Measurements from ENCODE around the gene CCDC87. TPM values are rescaled to one million over a fixed set of nuclear protein-coding genes. Genes with fewer than 3 reads are reported as not detected.
"Not testable (repeated sequence)": the region's sequence is repeated elsewhere in the genome, so short reads cannot be mapped to it uniquely, and the experiment has no call there.

Gene CCDC87
- polyA plus RNA-seq (2013, experiment 1 of 2) = 0.21 TPM
- polyA plus RNA-seq (2013, experiment 2 of 2) = 0.15 TPM

DNA sequence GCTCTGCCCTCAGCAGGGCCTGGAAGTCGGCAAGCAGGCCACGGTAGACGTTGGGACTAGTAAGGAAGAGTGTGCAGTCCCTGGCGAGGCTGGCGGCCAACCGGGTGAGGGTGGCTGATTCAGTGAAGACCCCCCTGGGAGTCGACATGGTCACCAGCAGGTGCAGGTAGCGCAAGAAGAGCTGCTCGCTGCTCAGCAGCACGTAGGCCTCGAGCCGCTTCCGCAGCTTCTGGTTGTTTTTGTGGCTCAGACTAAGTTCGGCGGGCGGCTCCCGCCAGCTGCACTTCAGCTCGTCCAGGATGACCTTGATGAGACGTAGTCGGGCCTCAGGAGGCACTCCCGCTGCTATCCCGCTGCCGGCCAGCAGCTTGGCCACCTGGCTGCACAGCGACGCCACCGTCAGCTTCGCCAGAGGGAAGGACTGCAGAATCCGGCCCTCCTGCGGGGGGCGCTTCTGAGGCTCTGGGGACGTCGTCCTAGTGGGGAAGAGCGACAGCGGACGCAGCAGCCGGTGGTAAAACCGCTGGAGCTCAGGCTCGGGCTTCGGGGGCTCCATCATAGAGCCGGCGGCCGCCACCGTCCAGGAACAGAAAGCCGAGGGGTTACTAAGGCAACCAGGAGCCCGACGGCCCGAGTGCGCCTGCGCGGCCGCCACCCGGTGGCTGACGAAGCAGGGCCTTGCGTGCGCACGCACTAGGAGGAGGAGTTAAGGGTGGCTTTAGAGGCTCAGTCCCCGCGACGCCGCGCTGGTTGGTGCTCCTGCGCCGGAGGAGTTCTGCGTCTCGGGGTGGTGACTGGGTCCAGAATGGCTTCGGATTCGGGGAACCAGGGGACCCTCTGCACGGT is at the start of gene CCDC87, which contains the start of gene CCS:
Gene CCDC87 (minus strand): TSS at position 607 of the 846 bp plus-strand sequence. CDS start 48 bp downstream, at position 559.
Gene CCS (plus strand): TSS at position 729 of the 846 bp plus-strand sequence. CDS start 77 bp downstream, at position 806.
- H3K27me3 ChIP-seq (ENCODE audit: insufficient read depth, low read length, poor library complexity) = no peaks in the 10 kb centered on the region
- H3K27ac ChIP-seq (ENCODE audit: low read depth, low read length) = no peak within 1 kb of the TSS
- no peaks in the 10 kb centered on the region for H3K4me1 ChIP-seq (ENCODE audit: control insufficient read depth, low read depth, low read length)
- no peak within 1 kb of the TSS for H3K4ac ChIP-seq (ENCODE audit: low read depth, low read length)
- H3K23ac ChIP-seq (ENCODE audit: low read length) = peak within 1 kb of the TSS; percentile 45
- peak within 1 kb of the TSS; percentile 49 for H3K4me3 ChIP-seq (ENCODE audit: low read length)
- H3K4me2 ChIP-seq (ENCODE audit: low read length) = peak within 1 kb of the TSS; percentile 69
- H3K36me3 ChIP-seq (ENCODE audit: control insufficient read depth, insufficient read depth, low read length) = no peaks in the 10 kb centered on the region
- H2BK120ac ChIP-seq (ENCODE audit: low read depth, low read length) = no peak within 1 kb of the TSS
- no peak within 1 kb of the TSS for H2AK5ac ChIP-seq (ENCODE audit: low read length)
- no peak within 1 kb of the TSS for H3K18ac ChIP-seq (ENCODE audit: low read length)
- H3K79me2 ChIP-seq (ENCODE audit: control insufficient read depth, insufficient read depth, low read length) = no peaks in the 10 kb centered on the region
- H3K9ac ChIP-seq (ENCODE audit: low read length) = peak within 1 kb of the TSS; percentile 86
- H2BK15ac ChIP-seq (replicated peaks; ENCODE audit: low read depth) = no peak within 1 kb of the TSS
- H4K5ac ChIP-seq (ENCODE audit: low read length) = no peak within 1 kb of the TSS
- WGBS (ENCODE audit: extremely low coverage, insufficient coverage, low lambda C conversion rate) = no CpG with 5 or more reads among the region's 68 CpGs
- H4K8ac ChIP-seq (ENCODE audit: low read depth, low read length) = no peak within 1 kb of the TSS
- peak within 1 kb of the TSS; percentile 92 for H3K56ac ChIP-seq (ENCODE audit: low read length)
- H2BK5ac ChIP-seq (ENCODE audit: low read length) = no peak within 1 kb of the TSS
- DNase-seq = peak; percentile 97
- no peaks in the 10 kb centered on the region for H3K79me1 ChIP-seq (ENCODE audit: low read length)

- no peak for DNase-seq
- no CpG with 5 or more reads among the region's 3 CpGs for WGBS (ENCODE audit: extremely low coverage, insufficient coverage, low lambda C conversion rate)
- no peak overlapping the region for H4K5ac ChIP-seq (ENCODE audit: low read length)
- peaks cover 81% of the 10 kb centered on the region for H3K79me2 ChIP-seq (ENCODE audit: control insufficient read depth, insufficient read depth, low read length)
- peaks cover 5% of the 10 kb centered on the region for H3K4me1 ChIP-seq (ENCODE audit: control insufficient read depth, low read depth, low read length)
- H3K9ac ChIP-seq (ENCODE audit: low read length) = no peak overlapping the region
- no peak overlapping the region for H3K56ac ChIP-seq (ENCODE audit: low read length)
- peaks cover 8% of the 10 kb centered on the region for H3K79me1 ChIP-seq (ENCODE audit: low read length)
- no peak overlapping the region for H2BK5ac ChIP-seq (ENCODE audit: low read length)
- no peak overlapping the region for H4K8ac ChIP-seq (ENCODE audit: low read depth, low read length)
- H3K23ac ChIP-seq (ENCODE audit: low read length) = no peak overlapping the region
- no peak overlapping the region for H3K4ac ChIP-seq (ENCODE audit: low read depth, low read length)
- no peak overlapping the region for H3K4me3 ChIP-seq (ENCODE audit: low read length)
- no peak overlapping the region for H2BK120ac ChIP-seq (ENCODE audit: low read depth, low read length)
- H2BK15ac ChIP-seq (replicated peaks; ENCODE audit: low read depth) = no peak overlapping the region
- no peaks in the 10 kb centered on the region for H3K27me3 ChIP-seq (ENCODE audit: insufficient read depth, low read length, poor library complexity)
- H3K27ac ChIP-seq (ENCODE audit: low read depth, low read length) = no peak overlapping the region
- no peak overlapping the region for H3K18ac ChIP-seq (ENCODE audit: low read length)
- peak overlapping the region; percentile 31 for H3K4me2 ChIP-seq (ENCODE audit: low read length)
- no peak overlapping the region for H2AK5ac ChIP-seq (ENCODE audit: low read length)
- peaks cover 11% of the 10 kb centered on the region for H3K36me3 ChIP-seq (ENCODE audit: control insufficient read depth, insufficient read depth, low read length)
Observed at GRCh38 chr11:66641834-66642233, 49.0 kb upstream of the CCDC87 start.

DNA sequence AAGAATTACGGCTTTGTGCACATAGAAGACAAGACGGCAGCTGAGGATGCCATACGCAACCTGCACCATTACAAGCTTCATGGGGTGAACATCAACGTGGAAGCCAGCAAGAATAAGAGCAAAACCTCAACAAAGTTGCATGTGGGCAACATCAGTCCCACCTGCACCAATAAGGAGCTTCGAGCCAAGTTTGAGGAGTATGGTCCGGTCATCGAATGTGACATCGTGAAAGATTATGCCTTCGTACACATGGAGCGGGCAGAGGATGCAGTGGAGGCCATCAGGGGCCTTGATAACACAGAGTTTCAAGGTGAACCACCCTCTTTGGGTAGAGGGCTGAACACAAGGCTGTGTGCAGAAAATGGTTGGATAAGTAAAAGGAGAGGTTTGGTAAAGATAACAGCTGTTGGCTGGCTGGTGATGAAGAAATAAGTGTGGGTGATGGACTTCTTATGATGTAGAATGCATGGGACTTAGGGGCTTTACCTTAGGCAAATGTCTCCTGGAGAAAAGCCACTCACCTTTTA is 47.0 kb upstream of the CCDC87 start:
- Histone ChIP-seq H3K9ac (ENCODE audit: low read length) (peak overlapping the region; percentile 64), H3K79me2 (ENCODE audit: control insufficient read depth, insufficient read depth, low read length) (peaks cover 71% of the 10 kb centered on the region), H3K4me2 (ENCODE audit: low read length) (peak overlapping the region; percentile 60), H3K56ac (ENCODE audit: low read length) (peak overlapping the region; percentile 9)
- not testable (repeated sequence) for H2BK5ac ChIP-seq (ENCODE audit: low read length); DNase-seq; H3K4me1 ChIP-seq (ENCODE audit: control insufficient read depth, low read depth, low read length); H3K18ac ChIP-seq (ENCODE audit: low read length); H3K27me3 ChIP-seq (ENCODE audit: insufficient read depth, low read length, poor library complexity); H2BK120ac ChIP-seq (ENCODE audit: low read depth, low read length); H3K4me3 ChIP-seq (ENCODE audit: low read length); H4K8ac ChIP-seq (ENCODE audit: low read depth, low read length); H3K23ac ChIP-seq (ENCODE audit: low read length); H3K4ac ChIP-seq (ENCODE audit: low read depth, low read length); H2AK5ac ChIP-seq (ENCODE audit: low read length); H3K27ac ChIP-seq (ENCODE audit: low read depth, low read length); H2BK15ac ChIP-seq (replicated peaks; ENCODE audit: low read depth); H3K79me1 ChIP-seq (ENCODE audit: low read length); H3K36me3 ChIP-seq (ENCODE audit: control insufficient read depth, insufficient read depth, low read length); H4K5ac ChIP-seq (ENCODE audit: low read length)
- WGBS (ENCODE audit: extremely low coverage, insufficient coverage, low lambda C conversion rate) = no CpG with 5 or more reads among the region's 10 CpGs

DNA sequence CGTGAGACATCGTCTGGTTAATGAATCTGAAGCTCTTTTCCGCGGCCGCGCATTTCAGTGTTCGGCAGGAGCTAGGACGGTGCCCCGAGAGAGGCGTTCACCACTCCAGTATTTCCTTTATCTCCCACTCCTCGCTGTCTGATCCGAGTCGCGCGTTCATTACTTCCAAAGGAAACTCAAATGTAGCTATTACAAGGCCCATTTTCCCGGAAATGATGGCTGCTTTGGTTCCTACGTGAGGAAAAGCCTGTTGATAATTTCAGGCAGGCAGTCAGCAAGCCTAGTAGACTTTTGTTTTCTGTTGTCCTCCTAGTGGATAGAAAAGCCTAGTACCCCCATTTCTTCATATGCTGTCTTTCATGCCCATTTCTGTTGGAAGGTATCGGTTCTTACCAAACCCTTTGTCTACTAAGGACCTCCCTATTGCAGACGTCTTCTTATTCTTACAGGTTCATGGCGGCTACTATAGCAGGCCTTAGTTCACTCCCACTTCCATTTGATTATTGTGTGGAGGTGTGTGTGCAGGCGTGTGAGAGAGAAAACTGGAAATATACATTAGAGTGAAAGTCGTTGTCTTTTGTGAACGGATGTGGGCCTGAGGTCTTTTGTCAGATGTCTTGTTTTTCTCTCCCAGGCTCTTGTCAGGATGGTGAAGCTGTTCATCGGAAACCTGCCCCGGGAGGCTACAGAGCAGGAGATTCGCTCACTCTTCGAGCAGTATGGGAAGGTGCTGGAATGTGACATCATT is 46.4 kb upstream of the CCDC87 start:
- Histone ChIP-seq H3K4me2 (ENCODE audit: low read length) (peak overlapping the region; percentile 89), H3K4ac (ENCODE audit: low read depth, low read length) (peak overlapping the region; percentile 39), H3K18ac (ENCODE audit: low read length) (peak overlapping the region; percentile 35), H3K4me3 (ENCODE audit: low read length) (peak overlapping the region; percentile 95), H3K79me1 (ENCODE audit: low read length) (peaks cover 1% of the 10 kb centered on the region), H3K56ac (ENCODE audit: low read length) (peak overlapping the region; percentile 99), H4K8ac (ENCODE audit: low read depth, low read length) (no peak overlapping the region), H4K5ac (ENCODE audit: low read length) (no peak overlapping the region), H2BK5ac (ENCODE audit: low read length) (no peak overlapping the region), H2BK120ac (ENCODE audit: low read depth, low read length) (peak overlapping the region; percentile 4), H3K27me3 (ENCODE audit: insufficient read depth, low read length, poor library complexity) (no peaks in the 10 kb centered on the region), H2BK15ac (replicated peaks; ENCODE audit: low read depth) (no peak overlapping the region), H3K4me1 (ENCODE audit: control insufficient read depth, low read depth, low read length) (peaks cover 5% of the 10 kb centered on the region), H3K27ac (ENCODE audit: low read depth, low read length) (peak overlapping the region; percentile 88), H3K36me3 (ENCODE audit: control insufficient read depth, insufficient read depth, low read length) (peaks cover 5% of the 10 kb centered on the region), H3K9ac (ENCODE audit: low read length) (peak overlapping the region; percentile 97), H3K23ac (ENCODE audit: low read length) (peak overlapping the region; percentile 12), H2AK5ac (ENCODE audit: low read length) (no peak overlapping the region), H3K79me2 (ENCODE audit: control insufficient read depth, insufficient read depth, low read length) (peaks cover 67% of the 10 kb centered on the region)
- peak; percentile 57 for DNase-seq
- WGBS (ENCODE audit: extremely low coverage, insufficient coverage, low lambda C conversion rate) = no CpG with 5 or more reads among the region's 27 CpGs

DNA sequence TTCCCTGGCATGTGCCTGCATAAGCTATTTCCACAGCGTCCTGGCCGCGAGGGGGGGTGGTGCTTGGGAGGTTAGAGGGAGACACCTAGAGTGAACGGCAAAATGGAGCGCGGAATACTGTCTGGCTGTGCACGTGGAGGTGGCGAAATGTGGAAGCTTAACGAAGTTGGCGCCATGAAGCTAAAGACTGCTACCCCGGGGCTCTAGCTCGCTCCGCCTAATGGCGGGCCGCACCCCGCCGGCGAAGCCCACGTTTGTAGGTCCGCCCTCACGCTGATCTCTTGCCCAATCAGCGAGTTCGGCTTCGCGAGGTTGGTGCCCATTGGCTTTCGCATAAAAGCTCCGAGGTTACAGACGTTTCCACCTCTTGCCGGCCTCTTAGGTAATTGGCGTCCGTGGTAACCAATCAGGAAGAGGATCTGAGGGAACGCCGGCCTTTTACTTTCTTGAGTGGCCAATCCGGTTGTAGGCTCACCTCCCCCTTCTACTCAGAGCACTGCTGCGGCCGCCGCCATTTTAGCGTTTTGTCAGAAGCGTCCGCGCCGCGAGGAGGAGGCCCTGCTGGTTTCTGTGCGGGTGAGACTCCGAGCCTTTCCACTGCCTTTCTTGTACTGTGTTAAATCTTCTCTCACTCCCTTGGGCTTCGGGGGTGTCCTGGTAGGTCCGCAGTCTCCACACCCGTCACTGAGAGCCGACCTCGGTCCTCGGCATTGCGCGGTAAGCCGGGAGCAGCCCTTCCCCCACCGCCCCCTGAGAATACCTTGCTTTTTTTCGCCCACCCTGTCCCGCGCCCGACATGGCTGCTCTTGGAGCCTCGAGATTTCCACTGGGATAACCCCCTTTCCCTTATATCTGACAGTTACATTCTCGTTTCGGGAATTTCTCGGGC is 45.6 kb upstream of the CCDC87 start, which contains the start of gene RBM4:
Gene RBM4 (plus strand): TSS at position 527 of the 889 bp plus-strand sequence. CDS start 1,009 bp downstream, outside the sequence.
- H3K4me2 ChIP-seq (ENCODE audit: low read length) = peak within 1 kb of the TSS; percentile 89
- H4K8ac ChIP-seq (ENCODE audit: low read depth, low read length) = peak within 1 kb of the TSS; percentile 94
- peak; percentile 100 for DNase-seq
- H3K18ac ChIP-seq (ENCODE audit: low read length) = peak within 1 kb of the TSS; percentile 35
- peak within 1 kb of the TSS; percentile 95 for H3K4me3 ChIP-seq (ENCODE audit: low read length)
- peaks cover 61% of the 10 kb centered on the region for H3K79me2 ChIP-seq (ENCODE audit: control insufficient read depth, insufficient read depth, low read length)
- H3K4ac ChIP-seq (ENCODE audit: low read depth, low read length) = peak within 1 kb of the TSS; percentile 39
- H3K36me3 ChIP-seq (ENCODE audit: control insufficient read depth, insufficient read depth, low read length) = peaks cover 4% of the 10 kb centered on the region
- peaks cover 1% of the 10 kb centered on the region for H3K79me1 ChIP-seq (ENCODE audit: low read length)
- H3K27me3 ChIP-seq (ENCODE audit: insufficient read depth, low read length, poor library complexity) = no peaks in the 10 kb centered on the region
- WGBS (ENCODE audit: extremely low coverage, insufficient coverage, low lambda C conversion rate) = no CpG with 5 or more reads among the region's 63 CpGs
- peak within 1 kb of the TSS; percentile 97 for H3K9ac ChIP-seq (ENCODE audit: low read length)
- peak within 1 kb of the TSS; percentile 99 for H3K23ac ChIP-seq (ENCODE audit: low read length)
- no peak within 1 kb of the TSS for H4K5ac ChIP-seq (ENCODE audit: low read length)
- peaks cover 5% of the 10 kb centered on the region for H3K4me1 ChIP-seq (ENCODE audit: control insufficient read depth, low read depth, low read length)
- peak within 1 kb of the TSS; percentile 99 for H3K56ac ChIP-seq (ENCODE audit: low read length)
- H3K27ac ChIP-seq (ENCODE audit: low read depth, low read length) = peak within 1 kb of the TSS; percentile 88
- no peak within 1 kb of the TSS for H2BK15ac ChIP-seq (replicated peaks; ENCODE audit: low read depth)
- H2BK120ac ChIP-seq (ENCODE audit: low read depth, low read length) = peak within 1 kb of the TSS; percentile 4
- peak within 1 kb of the TSS; percentile 92 for H2BK5ac ChIP-seq (ENCODE audit: low read length)
- peak within 1 kb of the TSS; percentile 52 for H2AK5ac ChIP-seq (ENCODE audit: low read length)
